Stimulated activated CD8-positive, alpha-beta memory T cell treated with anti-CD3 and anti-CD28 coated beads, Interleukin-12 subunit alpha, Interleukin-12 subunit beta, amount 100 ng/mL, for 24 hours (primary cell): Measurements from ENCODE around the gene MTA1.

Experiments used
- DNase-seq: peaks from one replicate; pipeline ENCODE4 v3.0.0-alpha.2; 2020; ENCODE audit errors: extremely low read depth

The MTA1 gene

DNA sequence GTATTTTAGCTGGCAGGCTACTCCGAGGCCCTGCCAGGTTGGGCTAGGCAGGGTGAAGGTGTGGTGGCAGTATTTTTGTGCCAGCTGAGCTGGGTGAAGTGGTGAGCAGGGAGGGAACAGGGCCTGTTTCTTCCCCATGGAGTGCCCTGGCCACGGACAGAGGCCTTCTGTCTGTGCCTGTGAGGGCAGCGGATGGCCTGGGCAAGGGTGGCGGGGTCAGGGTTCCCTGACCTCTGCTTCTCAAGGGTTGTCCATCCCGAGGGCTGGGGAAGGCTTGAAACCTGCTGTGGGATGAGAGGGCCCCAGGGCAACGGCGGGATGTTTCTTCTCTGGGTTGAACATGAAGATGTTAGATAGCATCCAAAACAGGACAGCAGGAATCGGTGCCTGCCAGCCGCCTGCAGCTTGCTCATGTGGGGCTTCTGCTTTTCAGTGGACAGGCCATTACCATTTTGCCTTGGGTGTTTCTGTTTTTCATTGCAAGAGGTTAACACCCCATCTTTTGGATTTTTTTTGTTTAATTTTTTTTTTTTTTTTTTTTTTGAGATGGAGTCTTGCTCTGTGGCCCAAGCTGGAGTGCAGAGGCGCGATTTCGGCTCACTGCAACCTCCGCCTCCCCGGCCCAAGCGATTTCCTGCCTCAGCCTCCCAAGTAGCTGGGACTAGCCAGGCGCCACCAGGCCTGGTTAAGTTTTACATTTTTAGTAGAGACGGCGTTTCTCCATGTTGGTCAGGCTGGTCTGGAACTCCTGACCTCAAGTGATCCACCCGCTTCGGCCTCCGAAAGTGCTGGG is 3.3 kb downstream of the MTA1 start:
- no peak for DNase-seq

- no peak for DNase-seq
Observed at GRCh38 chr14:105423488-105424195, 4.0 kb downstream of the MTA1 start.

DNA sequence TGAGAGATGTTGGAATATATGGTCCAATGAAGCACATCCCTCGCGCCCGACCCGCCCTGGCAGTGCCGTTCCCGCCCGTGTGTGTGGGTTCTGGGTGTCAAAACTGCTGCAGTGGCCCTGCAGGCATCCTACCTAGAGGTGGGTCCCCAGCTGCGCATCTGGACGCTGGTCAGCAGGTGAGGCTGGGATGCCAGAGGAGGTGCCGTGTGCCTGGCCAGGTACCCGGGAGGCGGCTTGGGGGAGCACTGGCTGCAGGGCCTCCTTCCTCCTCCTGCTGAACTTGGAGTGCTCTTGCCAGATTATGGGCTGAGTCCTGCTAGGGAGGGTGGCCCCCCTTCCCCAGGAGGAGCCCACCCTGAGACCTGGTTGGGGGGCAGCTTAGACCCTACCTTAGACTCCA is 5.2 kb downstream of the MTA1 start:
- DNase-seq = no peak

DNA sequence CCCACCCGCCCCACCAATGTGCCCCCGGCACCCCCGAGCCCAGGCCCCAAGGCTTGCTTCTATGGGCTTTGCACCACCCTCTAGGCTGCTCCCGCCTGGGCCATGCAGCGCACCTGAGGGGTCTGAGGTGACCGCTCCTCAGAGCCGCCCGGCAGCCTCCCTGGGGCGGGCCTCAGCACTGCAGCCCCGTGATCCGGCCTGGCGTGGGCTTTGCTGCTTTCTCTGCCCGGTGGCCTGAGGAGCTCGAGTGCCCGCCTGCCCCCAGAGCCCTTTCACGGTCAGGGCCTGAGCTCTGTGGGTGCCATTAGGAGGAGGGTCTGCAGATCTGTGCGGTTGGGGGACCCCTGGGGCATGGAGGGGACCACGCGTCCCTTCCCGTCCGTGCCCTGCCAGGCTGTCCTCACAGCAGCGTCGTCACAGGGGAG is 6.2 kb downstream of the MTA1 start:
- DNase-seq = no peak

- DNase-seq = no peak
Observed at GRCh38 chr14:105426416-105427130, 6.9 kb downstream of the MTA1 start.

DNA sequence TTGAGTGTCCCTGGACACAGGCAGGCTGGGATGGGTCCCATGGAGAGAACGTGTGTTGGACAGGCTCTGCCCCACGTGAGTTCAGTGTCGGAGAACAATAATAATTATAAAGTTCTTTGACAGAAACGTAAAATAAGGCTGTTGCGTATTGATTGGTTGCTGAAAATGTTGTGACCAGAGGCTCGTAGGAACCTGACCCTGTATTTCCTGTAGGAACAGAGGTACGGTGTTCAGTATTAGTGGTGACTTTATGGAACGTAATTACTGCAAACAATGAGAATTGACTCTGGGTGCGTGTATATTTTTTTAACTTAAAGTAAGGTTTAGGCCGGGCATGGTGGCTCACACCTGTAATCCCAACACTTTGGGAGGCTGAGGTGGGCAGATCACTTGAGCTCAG is 7.8 kb downstream of the MTA1 start:
- no peak for DNase-seq

DNA sequence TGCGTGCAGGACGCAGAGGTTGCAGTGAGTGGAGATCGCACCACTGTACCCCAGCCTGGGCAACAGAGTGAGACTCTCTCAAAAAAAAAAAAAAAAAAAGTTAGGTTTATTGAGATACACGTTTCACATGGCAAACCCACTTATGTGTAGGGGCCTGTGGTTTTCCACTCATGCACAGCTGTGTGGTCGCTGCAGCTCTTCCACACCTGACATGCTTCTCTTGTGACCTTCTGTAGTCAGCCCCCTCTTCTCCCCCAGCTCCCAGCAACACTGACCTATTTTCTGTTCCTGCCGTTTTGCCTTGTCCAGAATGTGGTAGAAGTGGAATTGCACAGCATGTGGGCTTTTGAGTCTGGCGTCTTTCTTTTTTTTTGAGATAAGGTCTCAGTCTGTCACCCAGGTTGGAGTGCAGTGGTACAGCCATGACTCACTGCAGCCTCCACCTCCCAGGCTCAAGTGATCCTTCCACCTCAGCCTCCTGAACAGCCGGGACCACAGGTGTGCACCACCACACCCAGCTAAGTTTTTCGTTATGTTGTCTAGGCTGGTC is 8.4 kb downstream of the MTA1 start:
- no peak for DNase-seq

GRCh38 chr14:105430042-105430441 is 10.4 kb downstream of the MTA1 start:
- DNase-seq = no peak

DNA sequence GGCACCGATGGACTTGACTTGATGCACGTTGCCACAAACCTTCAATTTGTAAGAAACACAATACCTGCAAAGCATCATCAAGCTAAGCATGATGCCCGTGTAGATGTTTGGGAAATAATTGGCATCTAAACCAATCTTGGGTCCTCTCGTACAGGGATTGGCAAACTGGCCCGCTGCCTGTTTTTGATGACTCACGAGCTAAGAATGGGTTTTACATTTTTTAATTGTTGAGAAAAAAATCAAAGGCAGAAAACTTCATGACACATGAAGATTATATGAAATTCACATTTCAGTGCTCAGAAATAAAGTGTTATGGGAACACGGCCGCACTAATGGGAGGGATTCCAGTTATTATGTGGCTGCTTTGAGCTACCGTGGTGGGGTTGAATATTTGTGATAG is 10.9 kb downstream of the MTA1 start:
- DNase-seq = no peak

- DNase-seq = no peak
Observed at GRCh38 chr14:105431256-105431655, 11.6 kb downstream of the MTA1 start.

DNA sequence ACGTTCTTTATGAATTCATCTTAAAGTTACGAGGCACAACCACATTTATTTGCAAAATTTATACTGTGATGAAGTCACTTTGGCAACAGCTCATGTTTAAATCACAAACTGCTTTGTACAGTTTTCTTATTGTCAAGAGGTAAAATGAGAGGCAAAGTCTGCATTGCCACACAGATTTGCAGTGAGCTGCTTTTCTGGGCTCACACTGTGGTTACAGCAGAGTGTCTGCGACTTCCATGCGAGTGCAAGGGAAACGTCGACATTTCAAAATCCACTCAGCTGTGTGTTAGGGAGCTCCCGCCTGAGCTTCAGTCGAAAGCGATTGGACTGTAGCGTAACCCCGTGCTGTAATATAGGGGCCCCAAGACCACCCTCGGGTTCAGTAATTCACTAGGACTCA is 13.0 kb downstream of the MTA1 start:
- no peak for DNase-seq

DNA sequence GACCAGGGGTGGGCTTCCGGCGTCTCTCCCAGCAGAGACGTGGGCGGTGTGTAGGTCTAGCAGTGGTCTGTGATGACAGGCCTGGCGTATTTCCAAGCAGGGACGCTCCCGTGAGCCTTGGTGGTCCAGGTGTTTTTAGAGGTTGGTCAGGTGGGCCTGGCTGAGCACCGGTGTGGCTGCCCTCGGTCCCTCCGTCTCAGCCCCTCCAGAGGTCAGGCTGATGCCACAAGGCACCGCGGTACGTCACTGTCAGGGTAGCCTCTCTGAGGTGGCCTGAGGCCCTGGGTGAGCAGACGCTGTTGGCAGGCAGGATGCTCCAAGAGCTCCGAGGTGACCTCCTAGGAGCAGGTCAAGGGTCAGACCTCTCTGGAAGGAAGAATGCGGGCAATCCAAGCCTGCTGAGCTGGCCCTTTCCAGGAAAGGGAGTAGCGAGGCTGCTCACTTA is 13.6 kb downstream of the MTA1 start:
- no peak for DNase-seq

DNA sequence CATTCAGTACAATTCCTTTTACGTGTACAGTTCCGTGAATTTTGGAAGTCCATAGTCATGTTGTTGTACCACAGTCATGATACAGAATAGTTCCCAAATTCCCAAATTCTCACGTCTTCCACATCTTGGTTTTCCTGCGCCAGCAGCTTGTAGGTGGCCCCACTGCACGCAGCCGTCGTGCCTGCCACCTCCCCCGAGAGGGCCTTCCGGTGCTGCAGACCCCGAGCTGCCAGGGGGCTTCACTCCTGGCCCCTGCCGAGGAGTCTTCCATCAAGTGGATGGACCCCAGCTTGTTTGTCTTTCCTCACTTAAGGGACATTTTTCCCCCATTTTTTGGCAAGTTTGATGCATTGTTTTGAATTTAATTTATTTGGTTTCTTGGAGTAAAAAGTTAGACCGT is 16.8 kb downstream of the MTA1 start:
- no peak for DNase-seq

- DNase-seq = no peak
Observed at GRCh38 chr14:105436891-105437722, 17.5 kb downstream of the MTA1 start.

- DNase-seq = no peak
Observed at GRCh38 chr14:105437723-105438500, 18.3 kb downstream of the MTA1 start.

DNA sequence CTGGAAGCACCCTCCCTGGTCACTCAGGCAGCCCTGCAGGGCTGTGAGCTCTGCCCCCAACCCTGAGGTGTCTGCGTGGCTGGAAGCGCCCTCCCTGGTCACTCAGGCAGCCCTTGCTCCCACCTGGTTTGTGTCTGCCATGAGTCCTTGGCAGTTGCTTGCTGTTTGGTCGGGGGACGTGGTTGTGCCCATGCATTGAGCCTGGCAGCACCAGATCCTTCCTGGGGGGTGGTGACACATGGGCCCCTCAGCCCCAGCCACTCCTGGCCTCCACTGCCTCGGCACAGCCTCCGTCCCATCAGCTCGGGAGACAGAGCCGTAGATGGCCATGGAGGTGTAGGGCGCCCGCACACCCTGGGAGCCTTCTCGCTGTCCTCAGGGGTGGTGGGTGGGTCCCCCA is 19.6 kb downstream of the MTA1 start:
- no peak for DNase-seq

- no peak for DNase-seq
Observed at GRCh38 chr14:105439710-105440553, 20.3 kb downstream of the MTA1 start.

DNA sequence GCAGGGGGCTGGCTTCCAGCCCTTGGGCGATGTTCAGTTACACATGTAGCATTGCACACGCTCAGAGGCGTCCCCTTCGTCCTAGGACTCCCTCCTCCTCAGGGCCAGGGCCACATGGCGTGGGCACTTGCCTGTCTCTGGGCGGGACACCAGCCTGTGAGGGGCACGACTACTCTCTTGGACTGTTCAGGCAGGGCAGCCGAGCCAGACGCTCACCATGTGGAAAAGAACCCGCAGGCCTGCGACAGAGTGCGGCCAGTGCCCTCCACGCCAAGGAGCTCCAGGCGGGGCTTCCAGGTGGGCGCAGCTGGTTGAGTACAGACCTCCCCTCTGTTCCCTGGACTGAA is 20.9 kb downstream of the MTA1 start:
- no peak for DNase-seq

GRCh38 chr14:105440992-105441391 is 21.4 kb downstream of the MTA1 start:
- no peak for DNase-seq

- DNase-seq = no peak
Observed at GRCh38 chr14:105442125-105442524, 22.5 kb downstream of the MTA1 start.
